ENCODE results near the gene CDH23. TPM values are rescaled to one million over a fixed set of nuclear protein-coding genes. Genes with fewer than 3 reads are reported as not detected.

Gene CDH23
- total RNA-seq, 1 donor from 2014 or later = 3.7 TPM

GRCh38 chr10:71777213-71777985 is 380.7 kb downstream of the CDH23 start:
- intact Hi-C loops (cut with DNase I) = no loop called here
- DNase-seq (peak; percentile 23), ATAC-seq (ENCODE audit: poor library complexity) (no peak)

GRCh38 chr10:71778071-71778825 is 381.5 kb downstream of the CDH23 start:
- intact Hi-C loops (cut with DNase I) = no loop called here
- DNase-seq (peak; percentile 26), ATAC-seq (ENCODE audit: poor library complexity) (no peak)

- peak; percentile 5 for DNase-seq
- no peak for ATAC-seq (ENCODE audit: poor library complexity)
- intact Hi-C loops (cut with DNase I) = no loop called here
These were observed 382.9 kb downstream of the CDH23 start for GRCh38 chr10:71779641-71780040.

GRCh38 chr10:71780156-71780555 is 383.4 kb downstream of the CDH23 start:
- DNase-seq = no peak
- intact Hi-C loops (cut with DNase I) = no loop called here

GRCh38 chr10:71780719-71781118 is 384.0 kb downstream of the CDH23 start:
- DNase-seq = no peak
- intact Hi-C loops (cut with DNase I) = no loop called here
- no peak for ATAC-seq (ENCODE audit: poor library complexity)

More at GRCh38 chr10:71780156-71780555, 383.4 kb downstream of the CDH23 start:
- no peak for ATAC-seq (ENCODE audit: poor library complexity)

GRCh38 chr10:71782221-71782916 is 385.6 kb downstream of the CDH23 start:
- intact Hi-C loops (cut with DNase I) = no loop called here
- no peak for ATAC-seq (ENCODE audit: poor library complexity)
- peak; percentile 40 for DNase-seq

- ATAC-seq (ENCODE audit: poor library complexity) (no peak), DNase-seq (peak; percentile 66)
- intact Hi-C loops (cut with DNase I) = no loop called here
These were observed 386.3 kb downstream of the CDH23 start for GRCh38 chr10:71782917-71783490.

- no peak for ATAC-seq (ENCODE audit: poor library complexity)
- intact Hi-C loops (cut with DNase I) = no loop called here
- DNase-seq = peak; percentile 33
These were observed 387.4 kb downstream of the CDH23 start for GRCh38 chr10:71783917-71784678.

GRCh38 chr10:71784679-71785272 is 388.1 kb downstream of the CDH23 start:
- intact Hi-C loops (cut with DNase I) = no loop called here
- DNase-seq (peak; percentile 32), ATAC-seq (ENCODE audit: poor library complexity) (no peak)

GRCh38 chr10:71788954-71789353 is 392.2 kb downstream of the CDH23 start:
- peak; percentile 8 for DNase-seq
- intact Hi-C loops (cut with DNase I) = no loop called here
- ATAC-seq (ENCODE audit: poor library complexity) = no peak

- intact Hi-C loops (cut with DNase I) = no loop called here
- no peak for DNase-seq
- ATAC-seq (ENCODE audit: poor library complexity) = no peak
These were observed 393.2 kb downstream of the CDH23 start for GRCh38 chr10:71789871-71790270.

- peak; percentile 36 for DNase-seq
- intact Hi-C loops (cut with DNase I) = no loop called here
- ATAC-seq (ENCODE audit: poor library complexity) = no peak
These were observed 394.2 kb downstream of the CDH23 start for GRCh38 chr10:71790749-71791440.

GRCh38 chr10:71795248-71795647 is 398.5 kb downstream of the CDH23 start:
- intact Hi-C loops (cut with DNase I) = no loop called here
- peak; percentile 40 for DNase-seq
- no peak for ATAC-seq (ENCODE audit: poor library complexity)

GRCh38 chr10:71796749-71797405 is 400.2 kb downstream of the CDH23 start:
- intact Hi-C loops (cut with DNase I) = no loop called here
- DNase-seq (peak; percentile 16), ATAC-seq (ENCODE audit: poor library complexity) (no peak)

- ATAC-seq (ENCODE audit: poor library complexity) = peak; percentile 11
- intact Hi-C loops (cut with DNase I) = no loop called here
- no peak for DNase-seq
These were observed 401.0 kb downstream of the CDH23 start for GRCh38 chr10:71797533-71798307.

- ATAC-seq (ENCODE audit: poor library complexity) (no peak), DNase-seq (no peak)
- intact Hi-C loops (cut with DNase I) = no loop called here
These were observed 401.5 kb downstream of the CDH23 start for GRCh38 chr10:71798308-71798624.

All from Right ventricle myocardium superior (tissue), 1 donor.